Measurements from ENCODE around the gene PARP3.

- TF ChIP-seq GATA3 (IDR thresholded peaks at IDR 0.05; ENCODE audit: low read depth, low read length) (no peak), GATA2 (IDR thresholded peaks at IDR 0.05; ENCODE audit: low read depth, low read length) (no peak)
Measured at GRCh38 chr3:51944451-51945021, 2.4 kb downstream of the PARP3 start.

Measured in SH-SY5Y (cell line).